Hematopoietic multipotent progenitor cell treated with erythropoietin and hydrocortisone succinate and interleukin-3 and kit ligand, for 6 days (in vitro differentiated cells): Measurements from ENCODE around the gene F2RL3.
A peak's percentile ranks its signal among the peaks of the same experiment; 100 is the strongest.
"Not testable (repeated sequence)": the region's sequence is repeated elsewhere in the genome, so short reads cannot be mapped to it uniquely, and the experiment has no call there.

Experiments used
- DNase-seq: peaks from one replicate; pipeline ENCODE4 v3.0.0-alpha.2; 2015

F2RL3 gene

DNA sequence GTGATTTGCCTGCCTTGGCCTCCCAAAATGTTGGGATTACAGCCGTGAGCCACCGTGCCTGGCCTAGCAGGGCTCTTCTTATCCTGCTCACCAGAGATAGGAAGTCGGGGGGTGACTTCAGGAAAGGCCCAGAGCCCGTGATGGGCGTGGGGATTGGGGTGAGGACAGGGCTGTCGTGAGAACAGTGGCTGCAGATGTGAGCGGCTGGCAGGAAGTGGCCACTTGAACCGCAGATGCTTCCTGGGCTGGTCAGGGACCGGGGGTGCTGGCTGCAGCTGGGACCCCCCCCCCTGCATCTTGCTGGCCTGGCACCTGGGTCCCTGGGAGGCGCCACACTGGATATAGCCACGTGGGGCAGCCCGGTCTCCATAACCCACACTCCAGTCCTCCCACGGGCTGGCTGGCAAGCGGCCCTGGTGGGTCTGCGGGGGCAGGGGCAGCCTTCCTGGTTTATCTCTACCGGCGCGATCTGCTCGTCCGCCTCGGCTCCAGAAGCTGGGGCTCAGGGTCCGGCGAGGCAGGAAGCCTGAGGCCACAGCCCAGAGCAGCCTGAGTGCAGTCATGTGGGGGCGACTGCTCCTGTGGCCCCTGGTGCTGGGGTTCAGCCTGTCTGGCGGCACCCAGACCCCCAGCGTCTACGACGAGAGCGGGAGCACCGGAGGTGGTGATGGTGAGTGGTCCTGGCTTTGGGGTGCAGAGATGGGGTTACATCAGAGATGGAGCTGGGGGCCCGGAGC lies at the start of gene F2RL3:
F2RL3 (plus strand) TSS at position 371 of the 737 bp plus-strand sequence; CDS start at position 562, 191 bp downstream.
- peak; percentile 90 for DNase-seq

DNA sequence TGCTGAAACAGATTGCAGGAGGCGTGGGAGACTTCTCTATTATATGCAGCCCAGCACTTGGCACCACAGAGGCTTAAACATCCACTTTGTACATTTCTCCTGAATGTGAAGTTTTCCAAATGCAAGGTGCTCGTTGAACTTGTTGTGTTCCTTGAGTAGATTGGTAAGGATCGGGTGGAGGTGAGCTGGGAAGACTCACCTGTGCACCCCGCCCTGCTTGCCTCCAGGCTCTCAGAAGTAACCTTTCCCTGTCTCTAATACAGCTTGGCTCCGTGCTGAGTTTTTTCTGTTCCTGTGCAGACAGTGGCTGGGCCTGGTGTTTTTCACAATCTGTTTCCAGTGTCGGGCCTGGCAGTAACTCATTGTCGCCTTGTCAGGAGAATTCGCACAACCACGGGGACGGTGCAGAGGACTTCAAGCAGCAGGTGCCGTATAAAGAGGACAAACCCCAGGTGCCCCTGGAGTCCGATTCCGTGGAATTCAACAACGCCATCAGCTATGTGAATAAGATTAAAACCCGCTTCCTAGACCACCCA lies 47.3 kb upstream of the F2RL3 start:
- no peak for DNase-seq

DNA sequence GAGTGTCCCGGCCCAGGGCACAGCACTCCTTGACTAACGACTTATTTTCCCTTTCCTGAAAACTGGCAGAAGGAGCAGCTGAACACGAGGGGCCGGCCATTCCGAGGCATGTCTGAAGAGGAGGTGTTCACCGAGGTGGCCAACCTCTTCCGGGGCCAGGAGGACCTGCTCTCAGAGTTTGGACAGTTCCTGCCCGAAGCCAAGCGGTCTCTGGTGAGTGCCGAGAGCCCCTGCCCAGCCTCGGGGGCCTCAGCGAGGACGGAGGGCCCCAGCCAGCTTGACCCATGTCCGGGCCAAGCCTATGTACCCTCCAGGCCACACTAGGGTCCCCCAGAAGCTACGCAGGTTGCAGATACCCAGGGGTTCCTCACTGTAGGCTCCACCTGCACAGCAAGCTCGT lies 41.9 kb upstream of the F2RL3 start:
- no peak for DNase-seq

DNA sequence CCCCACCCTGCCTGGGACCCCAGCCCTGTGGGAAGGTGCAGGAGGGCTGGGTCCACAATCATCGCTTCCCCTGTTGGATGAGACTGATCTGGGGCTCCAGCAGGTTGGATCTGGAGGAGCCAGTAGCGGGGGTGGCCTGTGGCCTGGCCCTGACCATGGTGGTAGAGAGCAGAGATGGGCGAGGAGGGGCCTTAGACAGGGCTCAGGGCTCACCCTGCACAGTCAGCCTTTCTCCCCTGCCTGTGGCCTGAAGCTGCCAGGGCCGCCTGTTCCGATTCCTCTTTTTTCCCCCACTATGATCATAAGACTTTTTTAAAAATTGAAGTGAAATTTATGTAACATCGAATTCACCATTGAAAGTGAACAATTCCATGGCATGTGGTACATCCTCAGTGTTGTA lies 41.4 kb upstream of the F2RL3 start:
- no peak for DNase-seq

DNA sequence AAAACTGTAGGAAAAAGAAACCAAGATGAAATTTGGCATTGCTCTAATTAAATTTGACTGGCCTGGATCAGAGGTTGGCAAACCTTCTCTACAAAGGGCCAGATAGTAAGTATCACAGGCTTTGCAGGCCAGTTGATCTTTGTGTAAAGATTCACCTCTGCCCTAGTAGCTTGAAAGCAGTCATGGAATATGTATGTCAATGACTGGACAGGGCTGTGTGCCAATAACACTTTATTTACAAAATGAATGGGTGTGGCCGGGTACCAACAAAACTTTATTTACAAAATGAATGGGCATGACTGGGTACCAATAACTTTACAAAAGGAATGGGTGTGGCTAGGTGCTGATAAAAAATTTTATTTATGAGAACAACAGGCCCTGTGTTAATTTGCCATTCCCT lies 39.6 kb upstream of the F2RL3 start:
- DNase-seq, result no peak

DNA sequence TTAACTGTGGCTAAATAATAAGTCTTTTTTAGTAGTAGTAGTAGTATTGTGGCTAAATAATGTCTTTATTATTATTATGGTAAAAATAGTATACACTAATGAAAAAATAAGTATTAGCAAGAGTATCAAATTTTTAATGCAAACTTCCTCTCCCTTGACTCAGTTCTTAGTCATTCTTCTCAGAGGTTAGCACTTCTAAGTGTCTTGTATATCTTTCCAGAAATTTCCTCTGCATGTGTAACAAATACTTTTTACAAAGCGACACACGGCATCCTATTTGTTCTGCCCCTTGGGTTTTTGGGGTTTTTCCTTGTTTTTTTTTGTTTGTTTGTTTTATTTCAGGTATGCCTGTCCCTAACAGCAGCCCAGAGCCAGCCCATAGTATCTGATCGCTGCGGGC lies 38.7 kb upstream of the F2RL3 start:
- no peak for DNase-seq

DNA sequence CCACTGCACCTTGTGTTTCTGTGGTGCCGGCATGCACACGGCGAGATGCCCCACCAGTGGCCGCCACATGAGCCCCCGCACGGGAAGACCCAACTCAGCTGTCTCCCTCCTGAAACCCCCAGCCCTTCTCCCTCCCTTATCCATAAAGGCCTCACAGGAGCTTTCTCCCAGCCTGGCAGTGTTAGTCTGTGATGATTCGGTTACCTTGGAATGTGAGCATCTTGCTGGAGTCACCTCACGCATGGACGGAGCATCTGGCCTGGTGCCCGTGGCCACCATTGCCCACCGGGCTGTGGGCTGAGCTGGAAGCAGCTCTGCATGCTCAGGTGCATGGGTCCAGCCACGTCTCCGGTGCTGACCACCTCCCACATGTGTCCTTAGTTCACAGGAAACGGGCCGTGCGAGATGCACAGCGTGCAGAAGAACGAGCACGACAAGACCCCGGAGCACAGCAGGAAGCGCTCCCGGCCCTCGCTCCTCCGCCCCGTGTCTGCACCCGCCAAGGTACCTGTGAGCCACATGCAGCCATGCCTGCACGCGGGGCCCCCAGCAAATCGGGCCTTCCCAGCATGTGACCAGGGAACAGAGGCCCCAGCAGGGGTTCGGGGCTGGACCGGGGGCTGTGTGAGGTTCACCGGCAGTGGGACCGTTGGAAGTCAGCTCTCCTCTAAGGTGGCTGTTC lies 37.6 kb upstream of the F2RL3 start:
- DNase-seq, result no peak

DNA sequence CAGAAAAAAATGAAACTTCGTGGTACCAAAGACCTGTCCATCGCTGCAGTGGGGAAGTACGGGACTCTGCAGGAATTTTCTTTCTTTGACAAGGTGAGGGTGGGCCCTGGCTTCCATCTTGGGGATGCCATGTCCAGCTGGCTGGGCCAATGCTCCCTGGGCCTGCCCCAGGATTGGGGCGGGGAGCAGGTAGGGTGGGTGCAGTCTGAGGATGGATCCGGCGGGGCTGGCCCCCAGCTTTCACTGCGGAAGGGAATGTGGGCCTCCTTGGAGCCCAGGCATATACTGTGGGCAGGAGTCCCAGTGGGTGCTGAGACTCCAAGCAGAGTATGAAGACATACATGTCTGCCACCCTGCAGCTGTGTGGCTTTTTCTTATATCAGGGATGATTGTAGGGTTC lies 35.7 kb upstream of the F2RL3 start:
- no peak for DNase-seq

DNA sequence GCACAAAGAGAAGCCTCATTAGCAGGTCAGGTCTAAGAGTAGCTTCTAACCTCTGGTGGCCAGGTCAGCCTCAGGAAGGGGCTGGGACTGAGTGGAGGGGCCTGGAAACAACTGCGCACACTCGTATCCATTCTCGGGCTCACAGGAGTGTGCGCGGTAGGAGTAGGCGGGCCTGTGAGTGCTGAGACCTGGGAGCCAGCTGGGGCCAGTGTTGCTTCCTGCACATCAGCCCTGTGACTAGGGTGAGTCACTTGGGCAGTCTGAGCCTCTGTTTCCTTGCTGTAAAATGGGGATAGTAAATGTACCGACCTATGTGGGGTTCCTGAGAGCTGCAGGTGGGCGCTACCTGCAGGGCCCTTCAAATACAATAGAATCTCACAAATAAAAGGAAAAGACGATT lies 32.7 kb upstream of the F2RL3 start:
- DNase-seq, result no peak

DNA sequence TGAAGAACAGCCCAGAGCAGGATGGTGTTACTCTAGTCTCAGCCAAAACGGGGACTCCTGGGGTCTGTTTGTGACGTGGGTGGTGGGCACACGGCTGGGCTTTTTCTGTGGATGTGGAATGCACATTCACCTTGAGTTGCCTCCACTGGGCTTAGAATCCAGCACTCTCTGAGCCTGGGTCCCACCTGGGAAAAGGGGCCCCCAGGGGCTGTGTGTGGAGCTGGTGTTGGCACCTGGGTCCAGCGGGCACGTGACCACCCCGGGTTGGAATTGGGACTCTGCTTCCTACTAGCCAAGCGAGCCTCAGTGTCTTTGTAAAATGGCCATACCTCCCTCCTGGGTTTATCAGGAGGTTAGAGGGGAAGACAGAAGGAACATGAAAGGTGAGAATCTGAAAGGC lies 29.2 kb upstream of the F2RL3 start:
- DNase-seq, result no peak

DNA sequence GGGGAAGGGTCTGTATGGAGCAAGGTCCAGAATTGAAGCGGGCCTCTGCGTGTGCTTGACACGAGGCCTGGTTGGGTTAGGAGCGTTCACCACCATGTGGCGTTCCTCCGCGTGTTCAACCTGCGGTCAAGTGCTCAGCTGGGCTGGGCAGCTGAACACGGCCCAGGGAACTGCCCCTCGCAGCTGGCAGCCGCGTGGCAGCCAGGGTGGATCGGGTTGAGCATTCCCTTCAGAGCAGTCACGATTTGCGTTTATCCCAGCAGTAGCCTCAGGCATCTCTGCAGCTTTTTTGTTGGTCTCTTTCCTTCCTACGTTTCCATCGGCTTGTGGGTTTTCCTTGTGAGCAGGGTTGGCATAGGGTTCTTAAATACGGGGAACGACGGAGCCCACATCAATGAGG lies 28.7 kb upstream of the F2RL3 start:
- no peak for DNase-seq

DNA sequence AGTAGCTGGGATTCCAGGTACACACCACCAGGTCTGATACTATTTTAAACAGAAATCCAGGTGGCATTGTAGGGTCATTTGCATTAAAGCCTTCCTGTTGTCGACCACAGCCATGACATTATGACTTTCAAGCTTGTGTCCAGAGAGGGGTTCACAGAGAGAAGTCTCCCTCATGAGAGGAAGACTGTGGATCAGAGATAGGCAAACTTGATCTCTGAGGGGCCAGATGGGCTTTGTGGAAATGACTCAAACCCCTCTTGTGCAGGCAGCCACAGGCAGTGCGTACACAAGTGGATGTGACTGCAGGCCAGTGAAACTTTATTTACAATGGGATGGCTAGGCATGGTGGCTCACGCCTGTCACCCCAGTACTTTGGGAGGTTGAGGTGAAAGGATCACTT lies 27.8 kb upstream of the F2RL3 start:
- DNase-seq, result peak; percentile 41

DNA sequence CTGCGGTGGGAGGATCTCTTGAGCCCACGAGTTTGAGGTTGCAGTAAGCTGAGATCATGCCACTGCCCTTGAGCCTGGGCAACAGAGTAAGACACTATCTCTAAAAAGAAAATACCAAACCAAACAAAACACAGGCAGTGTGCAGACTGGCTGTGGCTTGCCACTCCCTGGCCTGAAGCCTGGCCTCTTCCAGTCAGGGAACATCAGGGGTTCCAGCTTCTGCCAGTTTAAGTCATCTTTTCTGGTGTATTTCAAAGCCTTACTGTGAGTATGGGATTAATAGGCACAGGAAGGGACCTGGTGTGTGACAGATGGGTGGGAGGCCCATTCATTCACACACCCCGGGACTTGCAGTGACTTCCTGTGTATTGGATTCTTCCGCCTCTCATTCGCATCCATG lies 27.0 kb upstream of the F2RL3 start:
- DNase-seq, result no peak

DNA sequence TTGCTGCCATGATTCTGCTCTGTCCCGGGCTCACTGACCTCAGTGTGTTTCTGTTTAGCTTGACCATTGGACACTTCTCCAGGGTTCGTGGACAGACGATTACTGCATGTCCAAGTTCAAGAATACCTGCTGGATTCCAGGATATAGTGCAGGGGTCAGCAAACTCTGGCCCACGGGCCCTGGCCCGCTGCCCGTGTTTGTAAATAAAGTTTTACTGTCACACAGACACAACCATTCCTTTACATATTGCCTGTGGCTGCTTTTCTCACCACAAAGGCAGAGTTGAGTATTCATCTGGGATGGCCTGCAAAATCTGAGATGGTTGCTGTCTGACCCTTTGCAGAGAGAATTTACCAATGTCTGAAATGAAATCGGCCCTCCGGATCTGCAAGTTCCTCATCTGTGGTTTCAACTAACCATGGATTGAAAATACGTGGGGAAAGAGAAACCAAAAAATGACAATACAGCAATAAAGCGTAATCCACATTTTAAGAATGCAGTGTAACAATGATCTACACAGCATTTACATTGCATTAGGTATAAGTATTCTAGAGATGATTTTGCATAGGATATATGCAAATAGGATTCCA lies 25.9 kb upstream of the F2RL3 start:
- DNase-seq, result peak; percentile 47

DNA sequence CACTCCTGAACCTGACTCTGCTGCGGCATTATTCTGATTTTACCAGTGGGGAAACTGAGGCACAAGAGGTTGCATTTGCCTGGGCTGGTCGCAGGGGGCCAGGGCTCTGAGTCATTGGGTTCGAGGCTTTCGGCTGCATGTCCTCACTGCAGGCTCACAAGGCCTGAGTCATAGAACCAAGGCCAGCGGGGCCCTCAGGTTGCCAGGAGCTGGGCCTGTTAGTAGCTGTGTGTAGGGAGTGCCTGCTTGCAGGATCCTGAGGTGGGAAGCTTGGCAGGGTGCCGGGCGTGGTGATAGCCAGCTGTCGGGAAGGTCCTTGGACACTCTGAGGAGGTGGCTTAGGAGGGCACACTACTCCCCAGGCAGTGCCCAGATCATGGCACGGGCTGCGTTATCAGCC lies 21.6 kb upstream of the F2RL3 start:
- DNase-seq, result no peak

DNA sequence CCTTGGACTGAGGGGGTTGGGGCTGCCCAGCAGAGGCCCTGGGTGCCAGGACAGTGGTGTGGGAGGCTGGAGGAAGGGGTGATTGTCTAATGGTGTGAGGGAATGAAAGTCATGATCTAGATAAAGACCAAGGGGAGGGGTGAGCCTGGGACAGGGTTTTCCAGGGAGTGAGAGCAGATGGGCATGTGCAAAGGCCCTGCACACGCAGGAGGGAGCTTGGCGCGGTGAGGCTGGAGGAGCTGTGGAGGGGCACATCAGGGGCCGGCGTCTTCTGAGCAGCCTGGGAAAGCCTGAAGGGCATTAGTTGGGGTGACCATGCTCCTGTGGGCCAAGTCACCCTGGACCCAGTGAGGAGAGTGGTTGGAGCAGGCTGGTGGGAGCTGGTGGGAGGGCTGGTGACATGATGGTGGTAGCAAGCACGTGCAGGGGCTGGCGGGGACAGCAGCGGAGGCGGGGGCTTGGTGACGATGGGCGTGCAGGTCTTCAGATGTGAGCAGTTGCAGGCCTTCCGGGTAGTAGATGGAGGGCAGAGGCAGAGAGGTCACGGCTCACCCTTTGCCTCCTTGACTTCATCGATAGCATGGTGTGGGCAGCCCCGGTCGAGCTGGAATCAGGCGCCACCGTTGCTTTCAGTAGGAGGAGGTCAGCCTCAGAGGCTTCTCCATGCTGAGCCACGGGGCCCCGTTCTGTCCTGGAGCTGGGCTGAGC lies 20.2 kb upstream of the F2RL3 start:
- no peak for DNase-seq

DNA sequence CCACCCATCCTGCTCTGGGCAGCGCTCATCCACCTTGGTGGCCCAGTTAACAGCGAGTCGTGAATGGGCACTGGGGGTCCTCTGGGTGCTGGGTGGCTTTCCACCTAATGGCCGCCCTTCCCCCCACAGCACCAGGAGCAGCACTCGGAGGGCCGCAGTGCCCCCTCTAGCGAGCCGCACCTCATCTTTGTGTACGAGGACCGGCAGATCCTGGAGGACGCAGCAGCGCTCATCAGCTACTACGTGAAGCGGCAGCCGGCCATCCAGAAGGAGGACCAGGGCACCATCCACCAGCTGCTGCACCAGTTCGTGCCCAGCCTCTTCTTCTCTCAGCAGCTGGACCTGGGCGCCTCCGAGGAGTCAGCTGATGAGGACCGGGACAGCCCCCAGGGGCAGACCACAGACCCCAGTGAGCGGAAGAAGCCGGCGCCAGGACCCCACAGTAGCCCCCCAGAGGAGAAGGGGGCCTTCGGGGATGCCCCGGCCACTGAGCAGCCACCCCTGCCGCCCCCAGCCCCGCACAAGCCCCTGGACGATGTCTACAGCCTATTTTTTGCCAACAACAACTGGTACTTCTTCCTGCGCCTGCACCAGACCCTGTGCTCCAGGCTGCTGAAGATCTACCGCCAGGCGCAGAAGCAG lies 19.3 kb upstream of the F2RL3 start:
- no peak for DNase-seq

DNA sequence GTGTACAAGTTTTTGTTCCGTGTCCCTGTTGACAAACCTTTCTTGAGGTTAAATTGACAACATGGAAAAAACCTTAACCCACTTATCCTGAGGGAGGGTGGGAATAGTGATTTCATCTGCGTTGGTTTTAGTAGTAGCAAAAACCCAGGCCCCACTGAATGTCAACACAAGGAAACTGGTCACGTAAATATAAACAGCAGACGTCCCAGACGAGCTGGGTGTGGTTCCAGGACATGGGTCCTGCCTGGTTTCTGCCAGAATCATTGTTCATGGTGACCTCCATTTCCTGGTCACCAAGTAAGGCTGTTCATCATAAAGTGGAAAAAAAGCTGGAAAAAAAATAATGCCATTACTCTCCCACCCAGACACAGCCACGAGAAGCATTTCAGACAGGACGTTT lies 16.9 kb upstream of the F2RL3 start:
- no peak for DNase-seq

DNA sequence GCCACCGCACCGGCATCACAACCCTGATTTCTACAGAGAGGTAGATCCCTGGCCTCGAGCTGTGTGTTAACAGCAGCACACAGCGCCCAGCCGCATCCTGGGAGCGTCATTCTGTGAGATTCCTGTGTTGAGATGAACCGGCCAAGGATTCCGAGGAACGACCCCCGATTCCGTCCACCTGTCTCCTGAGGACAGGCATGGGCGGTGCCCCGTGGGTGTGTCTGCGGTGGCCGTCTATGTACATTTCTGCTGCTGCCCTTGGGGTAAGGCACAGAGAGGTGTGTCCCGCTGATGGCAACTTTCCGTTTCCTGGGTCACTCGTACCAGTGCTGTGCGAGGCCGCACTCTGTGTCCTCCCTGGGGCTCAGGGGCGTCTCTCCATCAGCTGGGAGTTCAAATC lies 16.1 kb upstream of the F2RL3 start:
- no peak for DNase-seq

DNA sequence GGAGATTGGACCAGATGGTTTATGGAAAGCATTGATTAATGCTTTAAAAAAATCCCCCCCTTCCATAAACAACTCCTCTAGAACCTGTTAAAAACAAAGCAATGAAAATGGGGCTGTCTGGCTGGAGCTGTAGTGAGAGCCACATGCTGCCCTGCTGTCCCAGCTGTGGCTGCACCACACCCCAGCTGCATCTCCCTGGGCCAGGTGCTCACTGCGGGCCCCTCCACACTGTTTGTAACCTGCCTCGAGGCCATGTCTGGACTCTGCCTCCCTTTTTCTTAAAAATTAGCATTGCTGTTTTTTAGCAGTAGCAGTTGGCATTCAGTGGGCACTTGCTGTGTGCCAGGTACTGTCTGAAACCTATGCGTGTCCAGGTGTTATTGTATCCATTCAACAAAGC lies 15.2 kb upstream of the F2RL3 start:
- DNase-seq, result no peak

DNA sequence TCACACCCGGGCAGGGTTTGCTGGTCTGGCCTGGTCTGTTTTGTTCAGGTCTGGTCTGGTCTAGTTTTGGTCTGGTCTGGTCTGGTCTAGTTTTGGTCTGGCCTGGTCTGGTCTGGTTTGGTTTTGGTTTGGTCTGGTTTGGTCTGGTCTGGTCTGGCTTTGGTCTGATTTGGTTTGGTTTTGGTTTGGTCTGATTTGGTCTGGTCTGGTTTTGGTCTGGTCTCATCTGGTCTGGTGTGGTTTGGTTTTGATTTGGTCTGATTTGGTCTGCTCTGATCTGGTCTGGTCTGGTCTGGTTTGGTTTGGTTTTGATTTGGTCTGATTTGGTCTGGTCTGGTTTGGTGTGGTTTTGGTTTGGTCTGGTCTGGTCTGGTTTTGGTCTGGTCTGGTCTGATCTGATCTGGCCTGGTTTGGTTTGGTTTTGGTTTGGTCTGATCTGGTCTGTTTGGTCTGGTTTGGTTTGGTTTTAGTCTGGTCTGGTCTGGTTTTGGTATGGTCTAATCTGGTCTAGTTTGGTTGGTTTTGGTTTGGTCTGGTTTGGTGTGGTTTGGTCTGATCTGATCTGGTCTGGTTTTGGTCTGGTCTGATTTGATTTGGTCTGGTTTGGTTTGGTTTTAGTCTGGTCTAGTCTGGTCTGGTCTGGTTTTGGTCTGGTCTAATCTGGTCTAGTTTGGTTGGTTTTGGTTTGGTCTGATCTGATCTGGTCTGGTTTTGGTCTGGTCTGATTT lies 14.4 kb upstream of the F2RL3 start:
- DNase-seq, result no peak

DNA sequence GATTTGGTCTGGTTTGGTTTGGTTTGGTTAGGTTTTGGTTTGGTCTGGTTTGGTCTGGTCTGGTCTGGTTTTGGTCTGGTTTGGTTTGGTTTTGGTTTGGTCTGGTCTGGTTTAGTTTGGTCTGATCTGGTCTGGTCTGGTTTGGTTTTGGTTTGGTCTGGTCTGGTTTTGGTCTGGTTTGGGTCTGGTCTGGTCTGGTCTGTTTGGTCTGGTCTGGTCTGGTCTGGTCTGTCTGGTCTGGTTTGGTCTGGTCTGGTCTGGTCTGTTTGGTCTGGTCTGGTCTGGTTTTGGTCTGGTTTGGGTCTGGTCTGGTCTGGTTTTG lies 13.9 kb upstream of the F2RL3 start:
- DNase-seq, result not testable (repeated sequence)
